H9 (cell line): Measurements from ENCODE around the gene ERMP1. TPM values are rescaled to one million over a fixed set of nuclear protein-coding genes. Genes with fewer than 3 reads are reported as not detected.

ENCODE experiments used
- DNase-seq: peaks from one replicate; pipeline ENCODE4 v3.0.0-alpha.2; 2017
- H2AFZ ChIP-seq: one replicate; pipeline ENCODE4 v1.6.1; 2013; ENCODE audit warnings: mild to moderate bottlenecking, low read length, control low read depth, moderate library complexity
- H2AK5ac ChIP-seq: 2 replicates; pipeline ENCODE4 v1.6.1; 2013; ENCODE audit warnings: low read length, control low read depth, mixed read lengths; ENCODE audit not compliant: insufficient read length
- H2BK120ac ChIP-seq: one replicate; pipeline ENCODE4 v1.6.1; 2013; ENCODE audit warnings: low read depth, mild to moderate bottlenecking, low read length, control low read depth, inconsistent platforms; ENCODE audit not compliant: poor library complexity, severe bottlenecking
- H2BK12ac ChIP-seq: 2 replicates; pipeline ENCODE4 v1.6.1; 2013; ENCODE audit warnings: low read length, control low read depth, mixed read lengths, low read depth; ENCODE audit not compliant: insufficient read length
- H2BK15ac ChIP-seq: 2 replicates; pipeline ENCODE4 v1.6.1; 2013; ENCODE audit warnings: low read depth, low read length, control low read depth
- H2BK20ac ChIP-seq: one replicate; pipeline ENCODE4 v1.6.1; 2013; ENCODE audit warnings: low read depth, mild to moderate bottlenecking, low read length, control low read depth, inconsistent platforms; ENCODE audit not compliant: poor library complexity, severe bottlenecking
- H2BK5ac ChIP-seq: 2 replicates; pipeline ENCODE4 v1.6.1; 2013; ENCODE audit warnings: low read length, control low read depth, mixed read lengths; ENCODE audit not compliant: insufficient read length
- H3K14ac ChIP-seq: 2 replicates; pipeline ENCODE4 v1.6.1; 2013; ENCODE audit warnings: low read length, control low read depth; ENCODE audit not compliant: insufficient read depth
- H3K18ac ChIP-seq: 2 replicates; pipeline ENCODE4 v1.6.1; 2013; ENCODE audit warnings: low read depth, mild to moderate bottlenecking, mixed read lengths, low read length, control low read depth; ENCODE audit not compliant: insufficient read length
- H3K23ac ChIP-seq: 2 replicates; pipeline ENCODE4 v1.6.1; 2013; ENCODE audit warnings: low read length, control low read depth, mixed read lengths, low read depth; ENCODE audit not compliant: insufficient read length
- H3K23me2 ChIP-seq: 2 replicates; pipeline ENCODE4 v1.6.1; 2013; ENCODE audit warnings: low read depth, mild to moderate bottlenecking, mixed read lengths, low read length, control low read depth; ENCODE audit not compliant: insufficient read length, poor library complexity, severe bottlenecking
- H3K27ac ChIP-seq: 2 replicates; pipeline ENCODE4 v1.5.1; 2013; ENCODE audit warnings: low read length, control low read depth, mixed read lengths, low read depth; ENCODE audit not compliant: insufficient read length
- H3K27me3 ChIP-seq: 2 replicates; pipeline ENCODE4 v1.6.1; 2013; ENCODE audit warnings: low read length, control low read depth, inconsistent platforms; ENCODE audit not compliant: insufficient read depth
- H3K4ac ChIP-seq: 2 replicates; pipeline ENCODE4 v1.6.1; 2013; ENCODE audit warnings: low read depth, mild to moderate bottlenecking, control low read depth, inconsistent platforms, low read length, moderate library complexity
- H3K4me1 ChIP-seq: 2 replicates; pipeline ENCODE4 v1.6.1; 2013; ENCODE audit warnings: low read length, control low read depth, inconsistent platforms; ENCODE audit not compliant: insufficient read depth
- H3K4me2 ChIP-seq: 2 replicates; pipeline ENCODE4 v1.6.1; 2013; ENCODE audit warnings: low read length, control low read depth, mixed read lengths; ENCODE audit not compliant: insufficient read length, insufficient read depth
- H3K56ac ChIP-seq: 2 replicates; pipeline ENCODE4 v1.6.1; 2013; ENCODE audit warnings: low read depth, mild to moderate bottlenecking, mixed read lengths, low read length, control low read depth; ENCODE audit not compliant: insufficient read length
- H3K79me1 ChIP-seq: 2 replicates; pipeline ENCODE4 v1.6.1; 2013; ENCODE audit warnings: low read depth, mild to moderate bottlenecking, moderate library complexity, low read length, control low read depth, inconsistent platforms; ENCODE audit not compliant: insufficient read depth, poor library complexity, severe bottlenecking
- H3K79me2 ChIP-seq: 2 replicates; pipeline ENCODE4 v1.6.1; 2013; ENCODE audit warnings: low read length, control low read depth, inconsistent platforms; ENCODE audit not compliant: insufficient read depth
- H3K9ac ChIP-seq: 2 replicates; pipeline ENCODE4 v1.6.1; 2013; ENCODE audit warnings: low read length, control low read depth, mixed read lengths; ENCODE audit not compliant: insufficient read length; ENCODE audit errors: extremely low read depth
- H3K9me3 ChIP-seq: one replicate; pipeline ENCODE4 v1.6.1; 2013; ENCODE audit warnings: low read depth, low read length, inconsistent platforms; ENCODE audit not compliant: control insufficient read depth
- H3T11ph ChIP-seq: one replicate; pipeline ENCODE4 v1.6.1; 2013; ENCODE audit warnings: mild to moderate bottlenecking, low read length, control low read depth, inconsistent platforms
- H4K20me1 ChIP-seq: one replicate; pipeline ENCODE4 v1.6.1; 2013; ENCODE audit not compliant: control insufficient read depth, insufficient read length, insufficient read depth
- H4K5ac ChIP-seq: 2 replicates; pipeline ENCODE4 v1.6.1; 2013; ENCODE audit warnings: low read depth, mild to moderate bottlenecking, mixed read lengths, low read length, control low read depth; ENCODE audit not compliant: insufficient read length
- H4K8ac ChIP-seq: replicated peaks from 2 replicates; pipeline ENCODE4 v1.6.1; 2013; ENCODE audit warnings: low read length, control low read depth, mixed read lengths, low read depth; ENCODE audit not compliant: insufficient read length
- H4K91ac ChIP-seq: 2 replicates; pipeline ENCODE4 v1.6.1; 2013; ENCODE audit warnings: low read depth, mild to moderate bottlenecking, moderate library complexity, mixed read lengths, low read length, control low read depth; ENCODE audit not compliant: insufficient read length
- H3K27ac Mint-ChIP-seq, 3 experiments: 2 replicates in 2 of 3; 3 replicates in 1 of 3; pipeline ENCODE4 v1.8.0; 2020 to 2021; ENCODE audit warnings: mixed read lengths in 3 of 3, mild to moderate bottlenecking in 1 of 3, moderate library complexity in 1 of 3
- H3K27me3 Mint-ChIP-seq: 2 replicates; pipeline ENCODE4 v1.8.0; 2021; ENCODE audit warnings: low read depth, mild to moderate bottlenecking, moderate library complexity, mixed read lengths
- H3K36me3 Mint-ChIP-seq, 3 experiments: 2 replicates in 2 of 3; 3 replicates in 1 of 3; pipeline ENCODE4 v1.8.0; 2020 to 2021; ENCODE audit warnings: low read depth in 3 of 3, mixed read lengths in 3 of 3; ENCODE audit not compliant: insufficient read depth in 1 of 3
- H3K4me1 Mint-ChIP-seq, 2 experiments: 2 replicates each; pipeline ENCODE4 v1.8.0; 2020; ENCODE audit warnings: mixed read lengths in 2 of 2
- H3K4me3 Mint-ChIP-seq, 2 experiments: 2 replicates in 1 of 2; 3 replicates in 1 of 2; pipeline ENCODE4 v1.8.0; 2020 to 2021; ENCODE audit warnings: mild to moderate bottlenecking in 2 of 2, mixed read lengths in 2 of 2, moderate library complexity in 1 of 2
- H3K9me3 Mint-ChIP-seq, 2 experiments: 2 replicates in 1 of 2; 3 replicates in 1 of 2; pipeline ENCODE4 v1.8.0; 2020; ENCODE audit warnings: mild to moderate bottlenecking in 2 of 2, mixed read lengths in 2 of 2, moderate library complexity in 1 of 2
- whole genome bisulfite sequencing: extraction: QIAGEN DNeasy Blood & Tissue Kit; methylation state at CpG from one replicate; pipeline ENCODE4 v1.1.7; 2013; ENCODE audit warnings: missing lambda C conversion rate, low lambda C conversion rate, mixed read lengths; ENCODE audit not compliant: insufficient read length; ENCODE audit errors: extremely low coverage; 5-methylcytosine and 5-hydroxymethylcytosine counted together
- total RNA-seq: library from RNA; stranded (reverse); gene quantifications from 2 replicates; pipeline ENCODE4 v1.2.1, GENCODE V29; 2021
- TF ChIP-seq, protein P1 (sequence below): fragments of 200-600 bp; sonication (generic); conservative IDR thresholded peaks from 3 replicates; pipeline ENCODE4 v1.8.0; 2021; ENCODE audit warnings: antibody characterized with exemption, mild to moderate bottlenecking

ERMP1 gene
- total RNA-seq, 1 experiment from 2014 or later = 20.2 TPM

DNA sequence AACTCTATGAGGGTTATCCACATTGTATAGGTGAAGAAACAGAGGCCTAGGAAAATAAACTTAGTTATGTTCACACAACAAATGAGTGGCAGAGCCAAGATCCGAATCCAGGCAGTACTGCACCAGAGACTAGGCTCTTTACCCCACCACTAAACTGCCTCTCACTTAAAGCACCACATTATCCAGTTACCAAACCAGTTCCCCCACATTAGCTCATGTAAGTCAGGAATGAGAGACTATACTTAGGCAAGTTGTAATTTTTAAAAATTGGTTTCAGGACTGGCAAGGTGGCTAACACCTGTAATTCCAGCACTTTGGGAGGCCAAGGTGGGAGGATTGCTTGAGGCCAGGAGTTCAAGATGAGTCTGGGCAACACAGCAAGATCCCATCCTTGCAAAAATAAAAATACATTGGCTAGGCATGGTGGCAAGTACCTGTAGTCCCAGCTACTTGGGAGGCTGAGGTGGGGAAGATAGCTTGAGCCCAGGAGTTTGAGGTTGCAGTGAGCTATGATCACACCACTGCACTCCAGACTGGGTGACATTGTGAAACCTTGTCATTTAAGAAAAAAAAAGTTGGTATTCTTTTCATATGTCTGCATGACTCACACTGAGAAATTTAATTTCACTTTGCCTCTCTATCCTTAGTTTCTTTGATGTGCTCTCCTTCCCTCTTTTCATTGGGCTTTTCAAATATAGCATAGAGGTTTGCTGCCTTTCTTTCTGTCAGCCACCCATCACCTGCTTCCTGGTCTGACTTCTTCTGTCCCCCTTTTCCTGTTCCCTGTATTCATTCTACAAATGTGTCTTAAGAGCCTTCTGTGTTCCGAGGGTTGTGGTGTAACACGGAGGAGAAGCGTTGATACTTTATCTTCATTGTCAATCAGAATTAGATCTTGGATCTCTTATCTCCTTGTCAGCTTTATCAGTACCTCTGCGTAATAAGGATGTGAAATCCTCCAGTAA lies 64.7 kb downstream of the ERMP1 start:
- Histone ChIP-seq H3K79me1 (no peaks in the 10 kb centered on the region), H4K8ac (no peak overlapping the region), H3K9me3 (no peaks in the 10 kb centered on the region), H3K18ac (no peak overlapping the region), H3K4me1 (no peaks in the 10 kb centered on the region), H4K20me1 (no peaks in the 10 kb centered on the region), H4K91ac (no peak overlapping the region), H3K4me2 (no peak overlapping the region), H3T11ph (no peak overlapping the region), H3K56ac (no peak overlapping the region), H2BK20ac (no peak overlapping the region), H3K79me2 (no peaks in the 10 kb centered on the region), H3K4ac (no peak overlapping the region), H2BK12ac (no peak overlapping the region), H4K5ac (no peak overlapping the region), H2BK120ac (no peak overlapping the region), H3K9ac (no peak overlapping the region), H2AK5ac (no peak overlapping the region), H3K27me3 (no peaks in the 10 kb centered on the region), H2AFZ (no peak overlapping the region), H3K23me2 (no peaks in the 10 kb centered on the region), H3K23ac (no peak overlapping the region), H2BK5ac (no peak overlapping the region), H2BK15ac (no peak overlapping the region), H3K14ac (no peak overlapping the region), H3K27ac (no peak overlapping the region)
- H3K4me3 Mint-ChIP-seq = no peak overlapping the region
- H3K27ac Mint-ChIP-seq = no peak overlapping the region
- no peaks in the 10 kb centered on the region for H3K9me3 Mint-ChIP-seq
- TF ChIP-seq, protein P1, sequence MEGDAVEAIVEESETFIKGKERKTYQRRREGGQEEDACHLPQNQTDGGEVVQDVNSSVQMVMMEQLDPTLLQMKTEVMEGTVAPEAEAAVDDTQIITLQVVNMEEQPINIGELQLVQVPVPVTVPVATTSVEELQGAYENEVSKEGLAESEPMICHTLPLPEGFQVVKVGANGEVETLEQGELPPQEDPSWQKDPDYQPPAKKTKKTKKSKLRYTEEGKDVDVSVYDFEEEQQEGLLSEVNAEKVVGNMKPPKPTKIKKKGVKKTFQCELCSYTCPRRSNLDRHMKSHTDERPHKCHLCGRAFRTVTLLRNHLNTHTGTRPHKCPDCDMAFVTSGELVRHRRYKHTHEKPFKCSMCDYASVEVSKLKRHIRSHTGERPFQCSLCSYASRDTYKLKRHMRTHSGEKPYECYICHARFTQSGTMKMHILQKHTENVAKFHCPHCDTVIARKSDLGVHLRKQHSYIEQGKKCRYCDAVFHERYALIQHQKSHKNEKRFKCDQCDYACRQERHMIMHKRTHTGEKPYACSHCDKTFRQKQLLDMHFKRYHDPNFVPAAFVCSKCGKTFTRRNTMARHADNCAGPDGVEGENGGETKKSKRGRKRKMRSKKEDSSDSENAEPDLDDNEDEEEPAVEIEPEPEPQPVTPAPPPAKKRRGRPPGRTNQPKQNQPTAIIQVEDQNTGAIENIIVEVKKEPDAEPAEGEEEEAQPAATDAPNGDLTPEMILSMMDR = no peak
- WGBS = no CpG with 5 or more reads among the region's 5 CpGs
- no peaks in the 10 kb centered on the region for H3K4me1 Mint-ChIP-seq
- H3K36me3 Mint-ChIP-seq = peaks cover 18 to 58% (median 46%) of the 10 kb centered on the region in 3 experiments; a peak in 6 of 7 replicates
- no peaks in the 10 kb centered on the region for H3K27me3 Mint-ChIP-seq
- DNase-seq = no peak
